Left lung (tissue), 10 donors: ENCODE data around the gene EPHB4. TPM values are rescaled to one million over a fixed set of nuclear protein-coding genes. Genes with fewer than 3 reads are reported as not detected.
"Not testable (repeated sequence)": the region's sequence is repeated elsewhere in the genome, so short reads cannot be mapped to it uniquely, and the experiment has no call there.

ENCODE experiments used
- ATAC-seq: fragments of 200-7000 bp; cut with Tn5 transposase; one replicate; pipeline ENCODE4 v1.9.1; 2020; ENCODE audit warnings: moderate library complexity
- DNase-seq, 4 donors: peaks; one replicate each; pipeline ENCODE4 v3.0.0-alpha.2; 2013 to 2020
- H3K27ac ChIP-seq, 2 donors: fragments of 200-600 bp; sonication (generic) in 1 of 2; one replicate each; pipeline versions ENCODE4 v1.5.0 to v1.8.0; 2020 to 2021
- H3K27me3 ChIP-seq, 2 donors: fragments of 200-600 bp; sonication (generic) in 1 of 2; one replicate each; pipeline versions ENCODE4 v1.5.0 to v1.8.0; 2020 to 2021
- H3K36me3 ChIP-seq, 2 donors: fragments of 200-600 bp; sonication (generic) in 1 of 2; one replicate each; pipeline versions ENCODE4 v1.5.0 to v1.8.0; 2020 to 2021
- H3K4me1 ChIP-seq, 2 donors: fragments of 200-600 bp; one replicate each; pipeline ENCODE4 v1.8.0; 2021
- H3K4me3 ChIP-seq, 2 donors: fragments of 200-600 bp; sonication (generic) in 1 of 2; one replicate each; pipeline versions ENCODE4 v1.5.0 to v1.8.0; 2020 to 2021; ENCODE audit warnings: mild to moderate bottlenecking in 1 of 2
- H3K9me3 ChIP-seq, 2 donors: fragments of 200-600 bp; sonication (generic) in 1 of 2; one replicate each; pipeline versions ENCODE4 v1.5.0 to v1.8.0; 2020 to 2021
- intact Hi-C, 2 donors: fragments of 100-400 bp; cut with DNase I; formaldehyde crosslinking; loops; one replicate each; pipeline versions ENCODE4 v1.11.2 to v1.14.2; 2022
- polyA plus RNA-seq, 6 donors: library from polyadenylated mRNA; unstranded; fragments of 120-200 nt; gene quantifications; one replicate each; pipeline ENCODE4 v1.2.1, GENCODE V29; 2013; ENCODE audit not compliant: insufficient read length in 6 of 6
- total RNA-seq, 2 donors: library from RNA; stranded (reverse); fragmentation: NEBNext Ultra II Directional; extraction: Animal tissue kit (Norgen Biotek cat#: 25700); gene quantifications; one replicate each; pipeline ENCODE4 v1.2.1, GENCODE V29; 2021
- TF ChIP-seq, protein P1 (sequence below), 2 donors: fragments of 200-600 bp; sonication (generic) in 1 of 2; IDR thresholded peaks; one replicate each; pipeline versions ENCODE4 v1.5.0 to v1.8.0; 2021; ENCODE audit warnings: antibody characterized with exemption in 2 of 2
- donor health status: DM: no; HTN: yes; CAD: no.
- donor health status: DM: no; HTN: no; CAD: no.

The EPHB4 gene
- total and polyA plus RNA-seq, 8 donors = 72.9 to 123 (median 98.8) TPM

DNA sequence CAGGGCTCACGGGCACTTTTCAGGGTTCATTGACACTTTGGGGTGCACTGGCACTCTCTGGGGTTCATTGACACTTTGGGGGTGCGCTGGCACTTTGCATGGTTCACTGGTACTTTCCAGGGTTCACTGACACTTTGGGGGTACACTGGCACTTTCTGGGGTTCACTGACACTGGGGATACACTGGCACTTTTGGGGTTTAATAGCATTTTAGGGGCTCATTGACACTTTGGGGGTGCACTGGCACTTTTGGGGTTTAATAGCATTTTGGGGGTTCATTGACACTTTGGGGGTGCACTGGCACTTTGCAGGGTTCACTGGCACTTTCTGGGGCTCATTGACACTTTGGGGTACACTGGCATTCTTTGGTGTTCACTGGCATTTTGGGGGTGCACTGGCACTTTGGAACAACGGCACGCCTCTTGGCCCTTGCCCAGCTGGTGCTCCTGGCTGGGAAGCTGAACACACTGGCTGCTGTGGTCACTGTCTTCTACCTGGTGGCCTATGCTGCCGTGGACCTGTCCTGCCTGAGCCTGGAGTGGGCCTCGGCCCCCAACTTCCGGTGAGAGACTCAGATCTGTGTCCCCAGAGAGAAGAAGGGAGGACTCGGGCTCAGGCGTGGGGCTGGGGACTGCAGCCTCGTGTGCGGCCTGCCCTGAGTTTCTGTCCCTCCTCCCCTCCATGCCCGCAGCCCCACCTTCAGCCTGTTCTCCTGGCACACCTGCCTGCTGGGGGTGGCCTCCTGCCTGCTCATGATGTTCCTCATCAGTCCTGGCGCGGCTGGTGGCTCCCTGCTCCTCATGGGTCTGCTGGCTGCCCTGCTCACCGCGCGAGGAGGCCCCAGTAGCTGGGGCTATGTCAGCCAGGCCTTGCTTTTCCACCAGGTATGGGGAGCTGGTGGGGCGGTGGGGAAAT is 33.6 kb upstream of the EPHB4 start:
- ATAC-seq = no peak
- Histone ChIP-seq H3K9me3 (no peaks in the 10 kb centered on the region), H3K4me3 (no peak overlapping the region), H3K36me3 (peaks cover 0 to 92% of the 10 kb centered on the region in 2 donors), H3K4me1 (peaks cover 0 to 18% of the 10 kb centered on the region in 2 donors), H3K27me3 (no peaks in the 10 kb centered on the region), H3K27ac (no peak overlapping the region)
- TF ChIP-seq, protein P1, sequence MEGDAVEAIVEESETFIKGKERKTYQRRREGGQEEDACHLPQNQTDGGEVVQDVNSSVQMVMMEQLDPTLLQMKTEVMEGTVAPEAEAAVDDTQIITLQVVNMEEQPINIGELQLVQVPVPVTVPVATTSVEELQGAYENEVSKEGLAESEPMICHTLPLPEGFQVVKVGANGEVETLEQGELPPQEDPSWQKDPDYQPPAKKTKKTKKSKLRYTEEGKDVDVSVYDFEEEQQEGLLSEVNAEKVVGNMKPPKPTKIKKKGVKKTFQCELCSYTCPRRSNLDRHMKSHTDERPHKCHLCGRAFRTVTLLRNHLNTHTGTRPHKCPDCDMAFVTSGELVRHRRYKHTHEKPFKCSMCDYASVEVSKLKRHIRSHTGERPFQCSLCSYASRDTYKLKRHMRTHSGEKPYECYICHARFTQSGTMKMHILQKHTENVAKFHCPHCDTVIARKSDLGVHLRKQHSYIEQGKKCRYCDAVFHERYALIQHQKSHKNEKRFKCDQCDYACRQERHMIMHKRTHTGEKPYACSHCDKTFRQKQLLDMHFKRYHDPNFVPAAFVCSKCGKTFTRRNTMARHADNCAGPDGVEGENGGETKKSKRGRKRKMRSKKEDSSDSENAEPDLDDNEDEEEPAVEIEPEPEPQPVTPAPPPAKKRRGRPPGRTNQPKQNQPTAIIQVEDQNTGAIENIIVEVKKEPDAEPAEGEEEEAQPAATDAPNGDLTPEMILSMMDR (IDR thresholded peaks at IDR 0.05) = no peak
- no peak for DNase-seq
- intact Hi-C loops = no loop called here

DNA sequence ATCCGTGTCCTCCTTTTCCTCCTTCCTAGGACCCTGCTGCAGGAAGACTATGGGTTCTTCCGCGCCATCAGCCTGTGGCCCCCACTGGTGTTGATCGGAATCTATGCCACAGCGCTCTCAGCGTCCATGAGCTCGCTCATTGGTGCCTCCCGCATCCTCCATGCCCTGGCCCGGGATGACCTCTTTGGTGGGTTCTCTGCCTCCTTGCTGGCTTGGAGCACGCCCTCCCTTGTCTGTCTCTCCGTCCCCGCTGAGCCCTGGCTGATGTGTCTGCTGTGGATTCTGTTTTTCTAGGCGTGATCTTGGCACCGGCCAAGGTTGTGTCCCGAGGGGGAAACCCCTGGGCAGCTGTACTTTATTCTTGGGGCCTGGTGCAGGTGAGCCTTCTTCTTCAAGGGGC is 32.5 kb upstream of the EPHB4 start:
- DNase-seq = no peak
- peaks cover 0 to 9% of the 10 kb centered on the region in 2 donors for H3K4me1 ChIP-seq
- H3K36me3 ChIP-seq = peaks cover 0 to 97% of the 10 kb centered on the region in 2 donors
- intact Hi-C loops = loop anchor here in 1 of 2 donors (10.0 kb wide), 1 partner anchor 155 kb away; the partner anchor contains the start of gene POP7
- no peak overlapping the region for H3K4me3 ChIP-seq
- H3K9me3 ChIP-seq = no peaks in the 10 kb centered on the region
- H3K27me3 ChIP-seq = no peaks in the 10 kb centered on the region
- H3K27ac ChIP-seq = no peak overlapping the region
- TF ChIP-seq, protein P1 (IDR thresholded peaks at IDR 0.05) = no peak
- no peak for ATAC-seq

DNA sequence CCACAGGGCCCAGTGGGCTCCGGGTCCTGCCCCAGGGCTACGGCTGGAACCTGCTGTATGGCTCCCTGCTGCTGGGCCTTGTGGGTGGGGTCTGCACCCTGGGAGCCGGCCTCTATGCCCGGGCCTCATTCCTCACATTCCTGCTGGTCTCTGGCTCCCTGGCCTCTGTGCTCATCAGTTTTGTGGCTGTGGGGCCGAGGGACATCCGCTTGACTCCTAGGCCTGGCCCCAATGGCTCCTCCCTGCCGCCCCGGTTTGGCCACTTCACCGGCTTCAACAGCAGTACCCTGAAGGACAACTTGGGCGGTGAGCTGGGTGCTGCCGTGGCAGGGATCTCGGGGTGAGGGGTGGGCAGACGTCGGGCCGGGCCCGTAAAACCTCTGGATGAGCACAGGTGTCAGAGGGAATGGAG is 29.6 kb upstream of the EPHB4 start:
- H3K9me3 ChIP-seq = no peaks in the 10 kb centered on the region
- H3K4me1 ChIP-seq = peaks cover 0 to 23% of the 10 kb centered on the region in 2 donors
- DNase-seq (no peak), ATAC-seq (no peak)
- no peak overlapping the region for H3K4me3 ChIP-seq
- intact Hi-C loops = loop anchor here in 1 of 2 donors (10.0 kb wide), 1 partner anchor 152 kb away; the partner anchor contains the start of gene POP7
- peaks cover 0 to 68% of the 10 kb centered on the region in 2 donors for H3K36me3 ChIP-seq
- no peak overlapping the region for H3K27ac ChIP-seq
- no peaks in the 10 kb centered on the region for H3K27me3 ChIP-seq
- TF ChIP-seq, protein P1 (IDR thresholded peaks at IDR 0.05) = no peak

DNA sequence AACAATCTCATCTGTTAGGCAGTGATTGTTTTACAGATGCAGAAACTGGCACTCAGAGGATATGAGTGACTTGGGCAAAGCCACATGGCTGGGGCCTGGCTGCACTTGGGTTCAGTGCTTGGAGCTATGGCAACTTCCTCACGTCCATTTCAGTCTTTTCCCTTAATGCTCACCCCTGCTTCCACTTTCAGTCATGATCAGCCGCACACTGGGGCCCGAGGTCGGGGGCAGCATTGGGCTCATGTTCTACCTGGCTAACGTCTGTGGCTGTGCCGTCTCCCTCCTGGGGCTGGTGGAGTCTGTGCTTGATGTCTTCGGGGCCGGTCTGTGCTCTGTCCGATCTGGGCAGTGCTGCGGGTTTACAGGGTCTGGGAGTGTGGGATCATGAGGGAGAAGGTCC is 28.2 kb upstream of the EPHB4 start:
- Histone ChIP-seq H3K27me3 (no peaks in the 10 kb centered on the region), H3K9me3 (no peaks in the 10 kb centered on the region), H3K4me1 (peaks cover 0 to 26% of the 10 kb centered on the region in 2 donors), H3K36me3 (peaks cover 0 to 54% of the 10 kb centered on the region in 2 donors), H3K27ac (no peak overlapping the region), H3K4me3 (no peak overlapping the region)
- DNase-seq = no peak
- intact Hi-C loops = loop anchor here in 1 of 2 donors (10.0 kb wide), 1 partner anchor 151 kb away; the partner anchor contains the start of gene POP7
- TF ChIP-seq, protein P1 (IDR thresholded peaks at IDR 0.05) = no peak
- ATAC-seq = no peak

DNA sequence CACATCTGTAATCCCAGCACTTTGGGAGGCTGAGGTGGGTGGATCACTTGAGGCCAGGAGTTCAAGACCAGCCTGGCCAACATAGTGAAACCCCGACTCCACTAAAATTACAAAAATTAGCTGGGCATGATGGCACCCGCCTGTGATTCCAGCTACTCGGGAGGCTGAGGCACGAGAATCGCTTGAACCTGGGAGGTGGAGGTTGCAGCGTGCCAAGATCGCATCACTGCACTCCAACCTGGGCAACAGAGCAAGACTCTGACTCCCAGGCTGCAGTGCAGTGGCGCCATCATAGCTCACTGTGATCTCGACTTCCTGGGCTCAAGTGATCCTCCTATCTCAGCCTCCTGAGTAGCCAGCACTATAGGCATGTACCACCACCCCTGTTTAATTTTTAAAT is 27.6 kb upstream of the EPHB4 start:
- Histone ChIP-seq H3K4me1 (peaks cover 0 to 26% of the 10 kb centered on the region in 2 donors), H3K36me3 (peaks cover 0 to 48% of the 10 kb centered on the region in 2 donors)
- not testable (repeated sequence) for H3K9me3 ChIP-seq, DNase-seq, ATAC-seq, H3K27ac ChIP-seq, H3K27me3 ChIP-seq, H3K4me3 ChIP-seq
- intact Hi-C loops = loop anchor here in 1 of 2 donors (5.0 to 10.0 kb wide), 2 partner anchors 53 to 150 kb away; partner anchors contain the start of gene POP7
